Adrenal gland (tissue), 5 donors: Measurements from ENCODE around the gene TBC1D2.

Experiments
- POLR2A ChIP-seq, 2 donors: fragments of 450-650 bp; IDR thresholded peaks; one replicate each; pipeline ENCODE4 v1.6.1; 2017; ENCODE audit warnings: antibody characterized with exemption in 2 of 2, mild to moderate bottlenecking in 2 of 2, moderate library complexity in 1 of 2
- TF ChIP-seq, protein P1 (sequence below), 6 experiments: fragments of 450-650 bp in 4 of 6; fragments of 200-600 bp in 2 of 6; sonication (generic) in 1 of 6; IDR thresholded peaks; 1 replicate in 5 of 6; 2 replicates in 1 of 6; pipeline versions ENCODE4 v1.5.1 to v1.8.0; 2016 to 2021; ENCODE audit warnings: antibody characterized with exemption in 6 of 6, mild to moderate bottlenecking in 2 of 6, moderate library complexity in 1 of 6
- donor health status: DM: no; HTN: no; CAD: no.

DNA sequence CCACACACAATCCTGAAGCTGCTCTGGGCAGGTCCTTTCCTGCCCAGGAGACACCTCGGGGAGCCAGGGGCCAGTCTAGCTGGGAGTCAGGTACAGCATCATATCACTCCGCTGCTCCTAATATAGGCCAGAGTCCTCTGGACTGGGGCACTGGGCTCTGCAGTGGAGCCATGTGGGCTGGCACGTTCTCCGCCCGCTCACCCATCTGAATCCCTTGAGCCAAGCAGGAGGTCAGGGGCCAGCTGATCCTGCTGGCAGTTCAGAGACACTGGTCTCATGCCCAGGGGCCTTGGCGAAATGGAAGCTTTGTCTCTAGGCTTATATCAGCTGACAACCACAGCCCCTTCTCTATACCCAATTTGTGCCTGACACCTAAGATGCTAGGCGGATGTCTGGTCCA is 53.7 kb downstream of the TBC1D2 start:
- TF ChIP-seq, protein P1, sequence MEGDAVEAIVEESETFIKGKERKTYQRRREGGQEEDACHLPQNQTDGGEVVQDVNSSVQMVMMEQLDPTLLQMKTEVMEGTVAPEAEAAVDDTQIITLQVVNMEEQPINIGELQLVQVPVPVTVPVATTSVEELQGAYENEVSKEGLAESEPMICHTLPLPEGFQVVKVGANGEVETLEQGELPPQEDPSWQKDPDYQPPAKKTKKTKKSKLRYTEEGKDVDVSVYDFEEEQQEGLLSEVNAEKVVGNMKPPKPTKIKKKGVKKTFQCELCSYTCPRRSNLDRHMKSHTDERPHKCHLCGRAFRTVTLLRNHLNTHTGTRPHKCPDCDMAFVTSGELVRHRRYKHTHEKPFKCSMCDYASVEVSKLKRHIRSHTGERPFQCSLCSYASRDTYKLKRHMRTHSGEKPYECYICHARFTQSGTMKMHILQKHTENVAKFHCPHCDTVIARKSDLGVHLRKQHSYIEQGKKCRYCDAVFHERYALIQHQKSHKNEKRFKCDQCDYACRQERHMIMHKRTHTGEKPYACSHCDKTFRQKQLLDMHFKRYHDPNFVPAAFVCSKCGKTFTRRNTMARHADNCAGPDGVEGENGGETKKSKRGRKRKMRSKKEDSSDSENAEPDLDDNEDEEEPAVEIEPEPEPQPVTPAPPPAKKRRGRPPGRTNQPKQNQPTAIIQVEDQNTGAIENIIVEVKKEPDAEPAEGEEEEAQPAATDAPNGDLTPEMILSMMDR (IDR thresholded peaks at IDR 0.05) = no peak
- no peak for TF ChIP-seq POLR2A (IDR thresholded peaks at IDR 0.05)
